K562 (cell line): ENCODE results near the gene MMP17. TPM values are rescaled to one million over a fixed set of nuclear protein-coding genes. Genes with fewer than 3 reads are reported as not detected.
A peak's percentile ranks its signal among the peaks of the same experiment; 100 is the strongest.

Experiments
- ADNP ChIP-seq: fragments of 200-800 bp; sonication (Bioruptor generic); IDR thresholded peaks from 2 replicates; pipeline ENCODE4 v1.6.1; 2016; ENCODE audit warnings: missing genetic modification characterization, missing compliant biosample characterization
- CXXC5 ChIP-seq: fragments of 250-450 bp; sonication (Bioruptor Pico); IDR thresholded peaks from 2 replicates; pipeline ENCODE4 v1.8.0; 2022; ENCODE audit warnings: inconsistent platforms, mild to moderate bottlenecking, moderate library complexity
- KDM5B ChIP-seq: fragments of 200-600 bp; sonication (generic); IDR thresholded peaks from 2 replicates; pipeline ENCODE4 v1.6.1; 2012; ENCODE audit warnings: low read depth, mild to moderate bottlenecking, moderate library complexity, low read length, control low read depth, inconsistent platforms; ENCODE audit not compliant: insufficient replicate concordance
- MAZ ChIP-seq, 2 experiments: fragments of 450-650 bp in 1 of 2; sonication (generic) in 1 of 2; formaldehyde crosslinking; IDR thresholded peaks in 1 of 2; conservative IDR thresholded peaks in 1 of 2; 2 replicates each; pipeline versions ENCODE4 v1.4.0 to v1.5.0; 2020; ENCODE audit warnings: mild to moderate bottlenecking in 1 of 2, missing genetic modification reagents in 1 of 2
- PHF8 ChIP-seq: fragments of 200-600 bp; sonication (generic); IDR thresholded peaks from 2 replicates; pipeline ENCODE4 v1.6.1; 2012; ENCODE audit warnings: mixed run types, mild to moderate bottlenecking, inconsistent platforms, low read length, moderate library complexity, borderline replicate concordance
- POU5F1 ChIP-seq: fragments of 150-350 bp; IDR thresholded peaks from 2 replicates; pipeline ENCODE4 v1.6.1; 2014; ENCODE audit warnings: borderline replicate concordance, low read length, low read depth, mild to moderate bottlenecking; ENCODE audit not compliant: partially characterized antibody
- RB1 ChIP-seq: fragments of 450-650 bp; IDR thresholded peaks from 2 replicates; pipeline ENCODE4 v1.6.1; 2017; ENCODE audit warnings: low read depth, mild to moderate bottlenecking
- RBM15 ChIP-seq: fragments of 200-400 bp; formaldehyde crosslinking; IDR thresholded peaks from 2 replicates; pipeline ENCODE4 v1.6.1; 2018; ENCODE audit warnings: mild to moderate bottlenecking, low read length, moderate library complexity; ENCODE audit not compliant: insufficient read depth
- SIN3A ChIP-seq, 2 experiments: fragments of 150-350 bp in 1 of 2; IDR thresholded peaks; 2 replicates each; pipeline ENCODE4 v1.6.1; 2011 to 2016; ENCODE audit warnings: borderline replicate concordance in 2 of 2, low read depth in 2 of 2, low read length in 2 of 2, mild to moderate bottlenecking in 2 of 2, moderate library complexity in 2 of 2; ENCODE audit not compliant: control insufficient read depth in 1 of 2
- SMAD1 ChIP-seq: fragments of 150-350 bp; IDR thresholded peaks from 2 replicates; pipeline ENCODE4 v1.6.1; 2014; ENCODE audit warnings: low read length, low read depth; ENCODE audit not compliant: partially characterized antibody
- SMC3 ChIP-seq: conservative IDR thresholded peaks from 2 replicates; pipeline ENCODE4 v1.6.1; 2011; ENCODE audit warnings: low read depth, low read length, improper control_type of control experiment; ENCODE audit not compliant: insufficient read depth
- TBP ChIP-seq: optimal IDR thresholded peaks from 2 replicates; pipeline ENCODE3; 2011; ENCODE audit warnings: low read depth, low read length, improper control_type of control experiment
- polyA plus RNA-seq, 8 experiments: library from polyadenylated mRNA; depleted of rRNA in 4 of 8; stranded (reverse) in 5 of 8; unstranded in 3 of 8; fragments of >200 nt; fragmentation: Nextera tagmentation in 2 of 8; fragmentation: Illumina TruSeq in 1 of 8; extraction: Ambion mirVana in 2 of 8; extraction: Trizol in 1 of 8; gene quantifications; 2 replicates each; pipeline versions ENCODE4 v1.2.1 to v1.2.3, GENCODE V29; 2011 to 2014; ENCODE audit warnings: inconsistent platforms in 1 of 8, missing spikeins in 1 of 8
- total RNA-seq, 7 experiments: library from RNA; depleted of rRNA in 6 of 7; stranded (reverse); fragments of >200 nt in 6 of 7; fragmentation: Illumina TruSeq in 2 of 7; extraction: Trizol in 2 of 7; gene quantifications; 2 replicates each; pipeline versions ENCODE4 v1.2.1 to v1.2.3, GENCODE V29; 2011 to 2021; ENCODE audit warnings: low replicate concordance in 1 of 7
- TF ChIP-seq, protein P1 (sequence below): sonication (generic); formaldehyde crosslinking; IDR thresholded peaks from 2 replicates; pipeline ENCODE4 v1.8.1; 2023; ENCODE audit warnings: mild to moderate bottlenecking, missing genetic modification reagents
- TF ChIP-seq, protein P2 (sequence below): sonication (generic); formaldehyde crosslinking; IDR thresholded peaks from 2 replicates; pipeline ENCODE4 v1.8.0; 2022; ENCODE audit warnings: mild to moderate bottlenecking, missing genetic modification reagents

The MMP17 gene
- total and polyA plus RNA-seq, 9 of the 15 experiments (the other 6 are each of a cell fraction or from before 2014, with no cell fraction given): 1.1 to 21.2 (median 17.1) TPM; not detected in 2

DNA sequence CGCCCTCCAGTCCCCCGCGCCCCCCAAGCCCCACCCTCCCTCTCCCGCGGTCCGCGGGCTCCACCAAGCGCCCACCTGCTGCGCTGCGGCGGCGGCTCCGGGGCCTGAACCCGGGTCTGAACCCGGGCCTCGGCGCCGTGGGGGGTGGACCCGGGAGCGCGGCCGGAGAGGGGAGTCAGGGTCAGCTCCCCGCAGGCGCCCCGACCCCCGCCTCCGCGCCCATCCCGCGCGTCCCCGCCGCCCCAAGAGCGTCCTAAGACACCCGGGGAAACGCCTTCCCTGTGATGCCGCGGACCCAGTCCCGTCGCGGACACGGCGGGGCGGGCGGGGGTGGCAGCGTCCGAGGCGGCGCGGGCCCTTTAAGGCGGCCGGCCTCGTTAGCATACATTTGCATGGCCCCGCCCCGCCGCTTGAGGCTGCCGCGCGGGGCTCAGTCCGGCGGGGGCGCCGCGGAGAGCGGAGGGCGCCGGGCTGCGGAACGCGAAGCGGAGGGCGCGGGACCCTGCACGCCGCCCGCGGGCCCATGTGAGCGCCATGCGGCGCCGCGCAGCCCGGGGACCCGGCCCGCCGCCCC lies at the start of gene MMP17 (continued):
- TF ChIP-seq, protein P1, sequence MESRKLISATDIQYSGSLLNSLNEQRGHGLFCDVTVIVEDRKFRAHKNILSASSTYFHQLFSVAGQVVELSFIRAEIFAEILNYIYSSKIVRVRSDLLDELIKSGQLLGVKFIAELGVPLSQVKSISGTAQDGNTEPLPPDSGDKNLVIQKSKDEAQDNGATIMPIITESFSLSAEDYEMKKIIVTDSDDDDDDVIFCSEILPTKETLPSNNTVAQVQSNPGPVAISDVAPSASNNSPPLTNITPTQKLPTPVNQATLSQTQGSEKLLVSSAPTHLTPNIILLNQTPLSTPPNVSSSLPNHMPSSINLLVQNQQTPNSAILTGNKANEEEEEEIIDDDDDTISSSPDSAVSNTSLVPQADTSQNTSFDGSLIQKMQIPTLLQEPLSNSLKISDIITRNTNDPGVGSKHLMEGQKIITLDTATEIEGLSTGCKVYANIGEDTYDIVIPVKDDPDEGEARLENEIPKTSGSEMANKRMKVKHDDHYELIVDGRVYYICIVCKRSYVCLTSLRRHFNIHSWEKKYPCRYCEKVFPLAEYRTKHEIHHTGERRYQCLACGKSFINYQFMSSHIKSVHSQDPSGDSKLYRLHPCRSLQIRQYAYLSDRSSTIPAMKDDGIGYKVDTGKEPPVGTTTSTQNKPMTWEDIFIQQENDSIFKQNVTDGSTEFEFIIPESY: 0 out of 2 replicates have a peak, but pooled peaks have one; percentile 10
- TF ChIP-seq MAZ (CRISPR knock-in tag; conservative IDR thresholded peaks at IDR 0.05 in 1 of 2, IDR thresholded peaks at IDR 0.05 in 1 of 2) (peak; percentile 21 to 38; a peak in 3 of 4 replicates), CXXC5 (CRISPR knock-in tag) (peak; percentile 68), RB1 (peak; percentile 77), TBP (peak; percentile 49), POU5F1 (no peak), SIN3A (IDR thresholded peaks at IDR 0.05; ENCODE audit: borderline replicate concordance in 2 of 2, control insufficient read depth in 1 of 2, low read depth in 2 of 2, low read length in 2 of 2) (peak in 1 of 2 experiments; percentile 35; a peak in 1 of 4 replicates), SMAD1 (no peak), ADNP (tag) (peak; percentile 69; the same call in 1 of the 2 replicates), PHF8 (peak; percentile 41; the same call in 1 of the 2 replicates), SMC3 (no peak), KDM5B (peak; percentile 44), RBM15 (no peak)
- TF ChIP-seq, protein P2, sequence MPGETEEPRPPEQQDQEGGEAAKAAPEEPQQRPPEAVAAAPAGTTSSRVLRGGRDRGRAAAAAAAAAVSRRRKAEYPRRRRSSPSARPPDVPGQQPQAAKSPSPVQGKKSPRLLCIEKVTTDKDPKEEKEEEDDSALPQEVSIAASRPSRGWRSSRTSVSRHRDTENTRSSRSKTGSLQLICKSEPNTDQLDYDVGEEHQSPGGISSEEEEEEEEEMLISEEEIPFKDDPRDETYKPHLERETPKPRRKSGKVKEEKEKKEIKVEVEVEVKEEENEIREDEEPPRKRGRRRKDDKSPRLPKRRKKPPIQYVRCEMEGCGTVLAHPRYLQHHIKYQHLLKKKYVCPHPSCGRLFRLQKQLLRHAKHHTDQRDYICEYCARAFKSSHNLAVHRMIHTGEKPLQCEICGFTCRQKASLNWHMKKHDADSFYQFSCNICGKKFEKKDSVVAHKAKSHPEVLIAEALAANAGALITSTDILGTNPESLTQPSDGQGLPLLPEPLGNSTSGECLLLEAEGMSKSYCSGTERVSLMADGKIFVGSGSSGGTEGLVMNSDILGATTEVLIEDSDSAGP: peak; percentile 98
